ENCODE results near the gene SNX24.

SNX24 gene

GRCh38 chr5:123035918-123036390 lies 190.5 kb downstream of the SNX24 start:
- no peaks in the 10 kb centered on the region for H3K9me3 Mint-ChIP-seq
- H3K36me3 Mint-ChIP-seq (ENCODE audit: low read depth) = no peaks in the 10 kb centered on the region
- H3K4me3 Mint-ChIP-seq = peak overlapping the region; percentile 78
- peaks cover 82% of the 10 kb centered on the region for H3K27me3 Mint-ChIP-seq (ENCODE audit: low read depth, poor library complexity)
- TF ChIP-seq CTCF (IDR thresholded peaks at IDR 0.05) = no peak
- H3K4me1 Mint-ChIP-seq = peaks cover 14% of the 10 kb centered on the region
- no peak overlapping the region for H3K27ac Mint-ChIP-seq
- DNase-seq = peak; percentile 67

- H3K27ac Mint-ChIP-seq = no peak within 1 kb of the TSS
- H3K36me3 Mint-ChIP-seq (ENCODE audit: low read depth) = no peaks in the 10 kb centered on the region
- peak within 1 kb of the TSS; percentile 78 for H3K4me3 Mint-ChIP-seq
- H3K4me1 Mint-ChIP-seq = peaks cover 14% of the 10 kb centered on the region
- TF ChIP-seq CTCF (IDR thresholded peaks at IDR 0.05) = no peak
- peak; percentile 89 for DNase-seq
- H3K9me3 Mint-ChIP-seq = no peaks in the 10 kb centered on the region
- peaks cover 82% of the 10 kb centered on the region for H3K27me3 Mint-ChIP-seq (ENCODE audit: low read depth, poor library complexity)
These were observed 191.1 kb downstream of the SNX24 start, which contains the start of gene PPIC for GRCh38 chr5:123036391-123037103. Gene PPIC (minus strand): TSS chr5:123036725. CDS start chr5:123036625, 100 bp downstream.

GRCh38 chr5:123037104-123037418 lies 191.6 kb downstream of the SNX24 start:
- peaks cover 78% of the 10 kb centered on the region for H3K27me3 Mint-ChIP-seq (ENCODE audit: low read depth, poor library complexity)
- H3K36me3 Mint-ChIP-seq (ENCODE audit: low read depth) = no peaks in the 10 kb centered on the region
- H3K9me3 Mint-ChIP-seq = no peaks in the 10 kb centered on the region
- H3K4me1 Mint-ChIP-seq = peaks cover 14% of the 10 kb centered on the region
- no peak overlapping the region for H3K27ac Mint-ChIP-seq
- TF ChIP-seq CTCF (IDR thresholded peaks at IDR 0.05) = no peak
- no peak for DNase-seq
- H3K4me3 Mint-ChIP-seq = peak overlapping the region; percentile 78

GRCh38 chr5:123039673-123040072 lies 194.3 kb downstream of the SNX24 start:
- no peaks in the 10 kb centered on the region for H3K36me3 Mint-ChIP-seq (ENCODE audit: low read depth)
- no peak overlapping the region for H3K27ac Mint-ChIP-seq
- peaks cover 66% of the 10 kb centered on the region for H3K27me3 Mint-ChIP-seq (ENCODE audit: low read depth, poor library complexity)

GRCh38 chr5:123044926-123045617 lies 199.7 kb downstream of the SNX24 start:
- peaks cover under 1% of the 10 kb centered on the region for H3K9me3 Mint-ChIP-seq
- TF ChIP-seq CTCF (IDR thresholded peaks at IDR 0.05) = no peak
- peaks cover 5% of the 10 kb centered on the region for H3K4me1 Mint-ChIP-seq
- H3K27ac Mint-ChIP-seq = no peak overlapping the region
- H3K4me3 Mint-ChIP-seq = no peak overlapping the region
- no peak for DNase-seq
- peaks cover 43% of the 10 kb centered on the region for H3K27me3 Mint-ChIP-seq (ENCODE audit: low read depth, poor library complexity)
- no peaks in the 10 kb centered on the region for H3K36me3 Mint-ChIP-seq (ENCODE audit: low read depth)

More at GRCh38 chr5:123039673-123040072, 194.3 kb downstream of the SNX24 start:
- peaks cover 14% of the 10 kb centered on the region for H3K4me1 Mint-ChIP-seq
- TF ChIP-seq CTCF (IDR thresholded peaks at IDR 0.05) = no peak
- no peaks in the 10 kb centered on the region for H3K9me3 Mint-ChIP-seq
- H3K4me3 Mint-ChIP-seq = no peak overlapping the region
- DNase-seq = no peak

Data from nephron progenitor cell (in vitro differentiated cells).